SIG-M5 (cell line): ENCODE measurements around the gene CAMK1.

ENCODE experiments used
- DNase-seq: peaks from one replicate; lab custom pipeline; 2025; lab: John Stamatoyannopoulos, UW

CAMK1 gene

DNA sequence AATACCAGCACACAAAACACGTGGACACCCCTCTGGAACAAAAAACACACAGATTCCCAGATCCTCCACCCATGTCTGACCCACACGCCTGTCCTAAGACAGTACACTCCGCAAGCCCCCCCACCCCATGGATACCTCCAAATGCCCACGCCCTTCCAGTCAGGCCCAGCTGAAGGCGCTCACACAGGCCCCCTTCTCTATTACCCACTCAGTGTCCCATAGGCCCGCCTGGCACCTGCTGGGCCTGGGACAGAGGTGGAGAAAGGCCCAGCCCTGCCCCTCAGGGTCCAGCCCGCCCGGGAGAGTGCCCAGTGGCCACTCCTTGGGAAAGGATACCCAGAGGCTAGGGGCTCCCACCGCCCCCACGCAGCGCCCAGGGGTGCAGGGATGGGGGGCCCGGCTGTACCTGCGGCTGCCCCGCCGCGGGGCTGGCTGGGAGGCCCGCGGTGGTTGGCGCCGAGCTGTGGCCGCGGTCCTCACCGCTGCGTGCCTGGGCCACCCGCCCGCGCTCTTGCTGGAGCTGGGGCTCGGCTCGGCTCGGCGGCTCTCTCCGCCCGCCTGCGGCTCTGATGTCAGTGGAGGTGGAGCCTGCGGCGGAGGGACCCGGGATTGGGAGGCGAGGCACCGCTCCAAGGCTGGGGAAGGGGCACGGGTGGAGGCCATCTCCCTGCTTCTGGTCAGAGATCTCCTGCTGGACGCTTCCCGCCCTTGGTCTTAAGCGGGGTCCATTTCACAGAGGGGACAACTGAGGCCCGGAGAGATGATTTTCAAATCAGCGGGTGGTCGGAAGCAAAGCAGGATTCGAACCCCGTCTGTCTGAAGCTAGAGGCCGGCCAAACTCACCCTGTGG lies at the start of gene CAMK1:
TSS of gene CAMK1 (minus strand) at position 522 of the 850 bp plus-strand sequence. CDS start 2,198 bp downstream, outside the sequence.
- no peak for DNase-seq

DNA sequence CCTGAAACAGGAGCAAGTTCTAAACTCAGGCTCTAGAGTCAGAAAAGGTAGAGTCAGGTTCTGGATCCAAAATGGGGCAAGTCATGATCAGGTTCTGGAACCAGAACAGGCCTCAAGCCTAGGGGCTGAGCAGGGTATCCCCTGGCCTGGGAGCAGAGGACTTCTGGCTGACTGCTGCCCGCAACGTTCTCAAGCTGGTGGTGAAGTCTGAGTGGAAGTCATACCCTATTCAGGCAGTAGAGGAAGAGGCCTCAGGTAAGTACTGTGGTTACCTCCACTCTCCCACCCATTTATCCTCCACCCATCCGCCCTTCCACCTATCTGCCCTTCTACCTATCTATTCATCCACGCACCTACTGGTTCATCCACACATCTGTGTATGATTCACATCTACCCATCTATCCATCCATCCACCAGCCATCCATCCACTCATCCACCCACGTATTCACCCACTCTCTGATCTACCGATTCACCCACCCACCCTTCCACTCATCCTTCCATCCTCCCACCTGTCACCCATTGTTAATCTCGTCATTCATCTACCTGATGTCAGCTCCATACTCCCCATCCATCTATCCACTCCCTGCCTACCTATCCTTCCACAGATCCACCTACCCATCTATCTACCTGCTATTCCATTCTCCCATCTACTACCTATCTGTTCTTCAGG lies 49.1 kb upstream of the CAMK1 start:
- DNase-seq = no peak

DNA sequence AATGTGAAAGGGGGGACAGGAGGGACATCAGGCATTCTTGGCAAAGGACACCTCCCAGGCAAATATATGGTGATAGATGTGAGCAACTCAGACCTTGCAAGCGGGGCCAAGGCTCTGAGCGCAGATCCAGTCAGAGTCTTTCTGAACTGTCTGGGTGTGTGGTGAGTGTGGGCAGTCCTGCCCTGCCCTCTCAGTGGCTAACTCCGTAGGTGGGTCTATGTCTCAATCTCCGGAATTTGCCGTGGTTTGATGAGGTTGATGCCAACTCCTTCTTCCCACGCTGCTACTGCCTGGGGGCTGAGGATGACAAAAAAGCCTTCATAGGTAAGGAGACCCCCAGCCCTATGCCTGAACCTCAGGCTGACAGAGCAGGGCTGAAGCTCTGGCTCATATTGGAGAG lies 47.7 kb upstream of the CAMK1 start:
- no peak for DNase-seq

DNA sequence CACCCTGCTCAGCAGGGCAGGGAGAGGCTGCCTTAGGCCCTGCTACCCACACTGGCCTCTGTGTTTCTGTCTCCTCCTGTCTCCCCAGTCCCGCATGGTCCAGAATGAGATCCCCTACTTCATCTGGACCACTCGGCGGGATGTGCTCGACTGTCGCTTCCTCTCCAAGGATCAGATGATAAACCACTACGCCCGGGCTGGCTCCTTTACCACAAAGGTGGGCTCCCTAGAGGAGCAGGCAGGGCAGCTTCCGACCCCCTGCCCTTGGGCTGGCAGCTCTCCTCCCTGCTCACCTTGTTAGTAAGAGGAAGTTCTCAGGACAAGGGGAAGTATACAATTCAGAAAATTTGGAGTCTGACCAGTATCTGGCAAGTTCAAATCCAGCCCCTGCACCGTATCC lies 46.2 kb upstream of the CAMK1 start:
- DNase-seq = no peak

DNA sequence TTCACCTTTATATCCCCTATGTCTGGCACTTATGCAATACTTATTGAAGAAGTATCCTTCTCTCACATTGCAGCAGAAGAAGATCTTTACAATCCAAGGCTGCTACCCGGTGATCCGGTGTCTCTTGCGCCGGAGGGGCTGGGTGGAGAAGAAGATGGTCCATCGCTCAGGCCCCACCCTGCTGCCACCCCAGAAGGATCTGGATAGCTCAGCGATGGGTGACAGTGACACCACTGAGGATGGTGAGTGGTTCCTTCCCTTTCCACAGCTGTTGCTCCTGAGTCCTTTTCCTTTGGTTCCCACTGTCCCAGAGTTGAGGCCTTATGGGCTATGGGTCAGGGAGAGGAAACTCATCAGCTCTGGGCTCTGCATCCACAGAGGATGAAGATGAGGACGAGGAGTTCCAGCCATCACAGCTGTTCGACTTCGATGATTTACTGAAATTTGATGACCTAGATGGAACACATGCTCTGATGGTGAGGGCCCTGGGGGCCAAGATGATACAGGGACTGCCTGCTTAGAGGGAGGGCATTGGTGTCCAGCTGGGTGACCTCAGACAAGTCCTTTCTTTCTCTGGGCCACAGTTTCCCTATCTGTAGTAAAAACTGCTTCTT lies 43.2 kb upstream of the CAMK1 start:
- DNase-seq = no peak

DNA sequence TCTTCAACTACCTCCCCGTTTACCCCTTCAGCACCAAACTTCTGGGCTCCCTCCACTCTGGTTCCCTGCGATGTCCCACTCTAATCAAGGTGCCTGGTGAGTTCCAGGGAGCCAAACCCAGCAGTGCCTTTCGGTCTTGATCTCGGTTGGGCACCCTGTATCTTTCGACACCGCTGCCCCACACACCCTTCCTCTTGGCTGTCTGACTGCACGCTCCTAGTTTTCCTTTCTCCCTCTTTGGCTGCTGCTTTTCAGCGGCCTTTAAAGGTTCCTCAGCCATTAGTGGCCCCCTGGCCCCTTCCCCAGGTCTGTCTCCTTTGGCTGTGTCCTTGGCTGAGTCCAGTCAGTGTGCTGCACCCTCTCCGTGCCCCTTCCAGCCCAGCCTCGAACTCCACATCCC lies 41.1 kb upstream of the CAMK1 start:
- no peak for DNase-seq

DNA sequence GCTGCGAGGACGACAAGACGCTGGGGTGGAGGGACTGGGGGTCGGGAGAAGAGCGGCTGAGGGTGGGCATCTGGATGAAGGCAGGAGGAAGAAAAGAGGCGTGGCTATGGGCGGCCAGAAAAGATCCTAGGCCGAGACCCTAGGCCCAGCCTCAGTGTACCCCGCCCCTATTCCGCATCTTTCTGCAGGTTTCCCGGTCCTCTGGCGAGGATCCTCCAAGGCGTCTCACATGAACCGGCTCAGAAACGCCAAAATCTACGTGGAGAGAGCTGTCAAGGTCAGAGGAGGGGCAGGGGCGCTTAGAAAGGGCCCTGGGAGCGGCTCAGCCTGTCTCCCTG lies 40.7 kb upstream of the CAMK1 start:
- DNase-seq = no peak

DNA sequence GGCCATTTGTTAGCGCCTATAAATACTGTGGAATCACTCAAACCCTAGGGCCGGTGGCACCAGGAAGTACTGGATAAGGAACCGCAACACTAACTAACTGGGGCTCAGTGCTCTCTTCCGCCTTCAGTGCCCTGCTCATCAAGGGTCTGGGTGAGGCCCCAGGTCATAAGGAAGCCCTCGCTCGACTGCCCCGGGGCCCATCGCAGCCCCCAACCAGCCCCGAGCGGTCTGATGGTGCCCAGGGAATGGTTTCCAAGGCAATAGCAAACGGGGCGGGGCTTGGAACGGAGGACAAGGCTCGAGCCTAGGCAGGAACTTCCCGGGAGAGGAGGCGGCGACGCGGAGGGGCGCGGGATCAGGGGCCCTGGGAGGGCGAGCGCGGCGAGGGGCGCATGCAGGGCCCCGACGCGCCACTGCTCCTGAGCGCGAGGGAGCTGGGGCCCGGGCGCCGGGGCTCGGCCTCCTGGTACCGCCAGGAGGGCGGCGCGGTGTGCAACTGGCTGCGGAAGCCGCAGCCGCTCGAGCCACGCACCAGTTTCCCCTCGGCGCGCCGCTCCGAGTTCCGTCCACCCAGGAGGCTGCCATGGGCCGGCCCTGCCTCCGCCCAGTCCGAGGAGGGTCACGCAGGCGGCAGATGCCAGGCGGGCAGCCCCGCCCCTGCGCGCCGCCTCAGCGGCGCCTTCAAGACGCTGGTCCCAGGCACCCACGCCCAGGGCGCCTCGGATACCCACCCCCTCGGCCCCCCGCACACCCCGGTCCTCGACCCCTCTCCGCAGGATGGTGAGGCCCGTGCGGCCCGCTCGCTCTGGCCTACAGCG lies 40.1 kb upstream of the CAMK1 start, which contains the start of gene TTLL3:
TSS of gene TTLL3 (plus strand) at position 648 of the 818 bp plus-strand sequence. CDS start 400 bp downstream, outside the sequence.
- no peak for DNase-seq

DNA sequence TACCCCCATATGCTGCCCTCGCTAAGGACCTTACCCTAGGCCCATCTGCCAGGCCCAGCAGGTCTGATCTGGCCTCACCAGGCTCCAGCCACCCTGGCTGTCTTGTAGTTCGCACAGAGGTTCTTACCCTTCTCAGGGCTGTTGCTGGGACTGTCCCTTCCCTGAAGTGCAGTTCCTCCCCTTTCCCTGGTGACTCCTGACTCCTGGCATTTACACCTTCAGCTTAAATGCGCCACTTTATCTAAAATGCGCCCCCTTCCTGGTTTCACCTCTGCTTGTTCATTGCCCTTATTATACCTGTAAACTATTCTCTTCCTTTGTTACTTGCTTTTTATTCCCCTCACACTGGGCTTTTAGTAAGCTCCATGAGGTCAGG lies 39.5 kb upstream of the CAMK1 start:
- DNase-seq = no peak

DNA sequence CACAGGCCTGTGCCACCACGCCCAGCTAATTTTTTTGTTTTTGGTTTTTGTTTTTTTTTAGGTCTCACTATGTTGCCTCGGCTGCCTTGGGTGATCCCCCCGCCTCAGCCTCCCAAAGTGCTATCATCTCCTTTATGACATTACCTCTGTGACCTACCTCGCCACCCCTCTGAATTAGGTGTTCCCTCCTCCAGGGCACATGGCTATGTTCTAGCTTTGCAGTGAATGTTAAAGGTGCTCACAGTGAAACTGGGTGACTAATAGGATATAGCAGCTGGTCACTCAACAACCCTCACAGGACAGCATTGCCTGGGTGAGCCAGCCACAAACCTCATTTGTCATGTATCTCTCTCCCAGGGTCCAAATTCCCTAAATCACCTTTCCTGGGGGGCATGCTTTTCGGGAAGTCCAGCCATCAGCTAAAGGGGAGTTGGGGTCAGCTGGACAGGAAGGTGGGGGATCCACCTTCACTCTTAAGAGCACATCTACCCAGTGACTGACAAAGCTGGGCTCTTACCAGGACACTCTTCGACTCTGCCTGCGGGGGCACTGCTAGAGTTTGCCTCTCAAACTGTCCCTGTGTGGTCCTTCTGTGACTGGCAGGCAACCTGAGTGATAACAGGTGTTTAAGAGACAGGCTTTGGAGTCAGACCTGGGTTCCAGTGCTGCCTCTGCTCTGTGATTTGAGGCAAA lies 38.7 kb upstream of the CAMK1 start:
- DNase-seq = no peak

DNA sequence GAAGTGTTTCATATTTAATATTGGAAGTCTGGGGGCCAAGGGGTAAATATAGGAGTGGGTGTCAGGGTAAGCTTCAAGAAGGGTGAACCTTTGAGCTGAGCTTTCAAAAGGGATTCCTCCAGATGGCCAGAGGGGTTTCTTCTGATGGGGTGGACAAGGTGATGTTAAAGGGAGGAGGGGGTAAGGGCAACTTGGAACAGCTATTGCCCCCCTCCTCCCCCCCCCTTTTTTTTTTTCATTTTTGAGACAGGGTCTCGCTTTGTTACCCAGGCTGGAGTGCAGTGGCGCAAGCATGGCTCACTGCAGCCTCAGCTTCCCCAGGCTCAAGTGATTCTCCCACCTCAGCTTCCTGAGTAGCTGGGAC lies 38.2 kb upstream of the CAMK1 start:
- DNase-seq = no peak

DNA sequence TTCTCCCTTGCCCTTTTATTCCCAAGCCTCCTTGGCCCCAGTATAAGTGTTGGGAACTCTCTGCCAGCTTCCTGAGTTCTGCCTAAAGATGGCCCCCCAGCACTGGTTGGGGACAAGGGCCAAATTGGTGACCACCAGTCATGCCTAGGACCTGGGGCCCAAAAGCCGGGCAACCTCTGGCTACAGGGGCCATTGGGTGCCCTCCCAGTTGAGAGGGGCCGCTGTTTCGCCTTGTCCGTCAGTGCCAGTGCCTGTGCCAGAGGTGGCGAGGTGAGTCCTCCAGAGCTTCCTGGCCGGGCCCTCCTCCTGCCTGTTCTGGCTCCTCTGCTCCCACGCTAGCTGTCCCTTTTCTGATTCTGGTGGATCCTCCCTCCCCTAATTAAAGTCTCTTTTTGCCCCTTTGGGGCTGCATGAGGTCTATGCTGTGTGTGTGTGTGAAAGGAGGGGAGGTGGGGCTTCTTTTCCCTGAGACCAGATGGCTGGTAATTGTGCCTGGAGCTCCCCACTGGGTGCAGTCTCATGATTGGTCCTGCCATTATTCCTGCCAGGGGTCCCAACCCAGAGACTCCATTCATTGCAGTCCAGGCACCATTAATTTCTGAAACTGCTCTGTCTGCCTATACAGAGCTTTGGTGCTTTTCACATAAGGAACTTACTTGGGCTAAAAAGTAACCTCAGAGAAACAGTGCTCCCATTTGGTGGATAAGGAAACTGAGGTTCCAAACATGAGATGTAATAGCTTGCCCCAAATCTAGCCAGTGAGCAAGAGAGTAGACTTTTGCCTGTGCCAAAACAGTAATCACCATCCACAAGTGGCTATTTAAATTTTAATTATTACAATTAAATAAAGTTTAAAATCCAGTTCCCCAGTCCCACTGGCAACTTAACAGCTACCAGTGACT lies 37.2 kb upstream of the CAMK1 start:
- no peak for DNase-seq

DNA sequence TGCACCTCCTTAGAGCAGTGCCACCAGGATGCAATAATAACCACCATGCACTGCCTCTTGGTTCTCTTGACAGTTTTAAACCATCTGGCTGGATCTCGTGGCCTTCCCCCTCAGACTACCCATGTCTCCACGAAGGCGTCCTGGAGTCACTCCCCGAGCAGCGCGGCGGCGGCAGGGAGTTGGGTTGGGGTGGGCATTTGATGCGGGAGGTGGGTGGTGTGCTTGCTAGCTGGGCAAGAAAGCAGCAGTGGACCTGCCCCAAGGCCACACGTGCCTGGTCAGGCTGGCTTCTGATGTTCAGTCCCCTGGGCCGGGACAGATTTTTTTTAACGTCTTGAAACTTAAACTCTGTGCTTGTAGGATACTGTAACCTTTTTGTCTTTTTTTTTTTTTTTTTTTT lies 36.4 kb upstream of the CAMK1 start:
- DNase-seq = no peak

DNA sequence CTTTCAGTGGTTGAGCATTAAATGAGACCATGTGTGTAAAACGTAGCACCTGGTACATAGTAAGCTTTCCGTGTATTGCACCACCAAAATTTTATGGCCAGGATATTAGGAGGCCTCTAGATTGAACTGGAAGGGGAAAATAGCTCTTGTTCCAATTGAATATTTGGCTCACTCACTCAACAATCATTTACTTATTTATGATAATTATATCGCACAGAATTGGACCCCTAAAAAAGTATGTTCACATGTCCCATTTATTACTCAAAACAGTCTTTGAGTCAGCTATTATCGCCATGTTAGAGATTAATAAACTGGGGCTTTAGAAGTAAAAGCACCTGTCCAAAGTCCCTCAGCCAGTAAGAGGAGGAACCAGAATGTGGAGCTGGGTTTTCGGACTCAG lies 35.2 kb upstream of the CAMK1 start:
- DNase-seq = no peak

DNA sequence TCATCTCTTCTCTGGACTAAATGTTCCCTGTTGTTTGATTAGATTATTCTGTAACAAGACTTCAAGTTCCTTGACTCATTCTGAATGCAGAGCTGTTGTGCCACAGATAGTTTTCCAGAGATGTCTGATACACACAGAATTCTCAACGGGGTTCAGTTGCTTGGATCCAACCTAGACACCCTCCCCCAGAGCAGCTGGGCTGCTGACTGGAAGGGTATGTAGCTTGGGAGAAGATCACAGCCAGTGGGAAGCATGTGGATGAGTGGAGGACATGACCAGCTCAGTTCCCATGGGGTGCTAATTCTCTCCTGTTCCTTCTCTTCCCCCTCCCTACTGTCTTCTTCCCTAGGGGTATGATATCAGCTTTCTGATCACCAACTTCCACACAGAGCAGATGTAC lies 33.7 kb upstream of the CAMK1 start:
- DNase-seq = no peak

DNA sequence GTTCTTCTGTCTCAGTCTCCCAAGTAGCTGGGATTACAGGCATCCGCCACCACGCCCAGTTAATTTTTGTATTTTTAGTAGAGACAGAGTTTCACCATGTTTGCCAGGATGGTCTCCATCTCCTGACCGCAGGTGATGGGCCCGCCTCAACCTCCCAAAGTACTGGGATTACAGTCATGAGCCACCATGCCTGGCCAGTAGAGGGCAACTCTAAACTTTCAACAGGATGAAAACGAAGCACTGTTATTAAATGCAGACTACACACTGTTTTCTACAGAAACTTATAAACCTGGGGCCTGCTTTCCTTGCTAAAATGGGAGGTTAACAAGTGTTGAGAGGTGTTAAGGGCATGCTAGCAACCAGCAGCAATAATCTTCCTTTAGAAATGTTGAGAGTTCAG lies 30.8 kb upstream of the CAMK1 start:
- no peak for DNase-seq

DNA sequence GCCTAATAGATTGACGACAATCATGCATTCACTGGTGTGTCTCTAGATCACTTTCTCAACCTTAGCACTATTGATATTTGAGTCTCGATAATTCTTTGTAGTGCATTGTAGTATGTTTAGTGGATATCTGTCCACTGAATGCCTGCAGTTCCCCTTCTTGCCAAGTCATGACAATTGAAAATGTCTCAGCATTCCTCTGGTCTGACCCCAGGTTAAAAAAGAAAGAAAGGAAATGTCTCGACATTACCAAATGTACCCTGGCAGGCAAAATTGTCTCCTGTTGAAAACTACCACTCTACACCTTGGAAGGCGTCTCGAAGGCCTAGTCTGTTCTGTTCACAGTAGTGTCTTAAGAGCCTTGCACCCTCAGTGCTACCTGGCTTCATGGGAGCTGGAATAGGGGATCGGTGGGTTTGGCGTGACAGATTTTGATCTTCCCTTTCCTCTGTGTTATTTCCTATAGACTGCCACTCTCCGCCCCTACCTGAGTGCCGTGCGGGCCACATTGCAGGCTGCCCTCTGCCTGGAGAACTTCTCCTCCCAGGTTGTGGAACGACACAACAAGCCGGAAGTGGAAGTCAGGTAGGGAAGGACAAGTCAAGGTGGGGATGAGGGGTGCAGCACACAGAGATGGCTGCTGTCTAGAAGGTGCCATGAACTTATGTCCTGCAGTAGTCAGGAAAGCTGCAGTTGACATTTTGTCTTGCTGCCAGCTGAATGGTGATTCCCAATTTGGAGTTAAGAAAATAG lies 27.6 kb upstream of the CAMK1 start:
- no peak for DNase-seq

DNA sequence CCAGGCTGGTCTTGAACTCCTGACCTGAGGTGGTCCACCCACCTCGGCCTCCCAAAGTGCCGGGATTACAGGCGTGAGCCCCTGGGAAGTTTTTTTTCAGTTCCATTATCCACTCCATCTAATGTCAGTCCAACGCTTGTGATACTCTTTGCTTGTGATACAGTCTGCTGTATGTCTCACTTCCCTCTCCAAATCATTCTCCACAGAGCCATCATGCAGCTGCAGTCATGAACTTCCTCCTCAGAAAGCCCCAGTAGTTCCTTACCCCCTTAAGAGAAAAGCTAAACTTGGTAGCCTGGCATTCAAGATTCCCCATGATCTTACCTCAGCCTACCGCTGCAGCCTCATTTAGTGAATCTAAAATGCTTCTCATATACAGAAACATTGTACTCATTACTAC lies 25.5 kb upstream of the CAMK1 start:
- DNase-seq = peak; percentile 41

DNA sequence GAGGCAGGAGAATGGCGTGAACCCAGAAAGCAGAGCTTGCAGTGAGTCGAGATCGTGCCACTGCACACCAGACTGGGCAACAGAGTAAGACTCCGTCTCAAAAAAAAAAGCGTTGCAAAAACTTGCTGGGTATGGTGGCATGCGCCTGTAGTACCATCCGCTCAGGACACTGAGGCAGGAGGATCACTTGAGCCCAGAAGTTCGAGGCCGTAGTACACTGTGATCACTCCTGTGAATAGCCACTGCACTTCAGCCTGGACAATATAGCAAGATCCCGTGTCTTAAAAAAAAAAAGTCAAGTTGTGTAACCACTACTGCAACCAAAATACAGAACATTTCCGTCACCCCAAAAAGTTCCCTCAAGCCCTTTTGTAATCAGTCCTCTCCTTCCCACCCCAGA lies 24.7 kb upstream of the CAMK1 start:
- no peak for DNase-seq

DNA sequence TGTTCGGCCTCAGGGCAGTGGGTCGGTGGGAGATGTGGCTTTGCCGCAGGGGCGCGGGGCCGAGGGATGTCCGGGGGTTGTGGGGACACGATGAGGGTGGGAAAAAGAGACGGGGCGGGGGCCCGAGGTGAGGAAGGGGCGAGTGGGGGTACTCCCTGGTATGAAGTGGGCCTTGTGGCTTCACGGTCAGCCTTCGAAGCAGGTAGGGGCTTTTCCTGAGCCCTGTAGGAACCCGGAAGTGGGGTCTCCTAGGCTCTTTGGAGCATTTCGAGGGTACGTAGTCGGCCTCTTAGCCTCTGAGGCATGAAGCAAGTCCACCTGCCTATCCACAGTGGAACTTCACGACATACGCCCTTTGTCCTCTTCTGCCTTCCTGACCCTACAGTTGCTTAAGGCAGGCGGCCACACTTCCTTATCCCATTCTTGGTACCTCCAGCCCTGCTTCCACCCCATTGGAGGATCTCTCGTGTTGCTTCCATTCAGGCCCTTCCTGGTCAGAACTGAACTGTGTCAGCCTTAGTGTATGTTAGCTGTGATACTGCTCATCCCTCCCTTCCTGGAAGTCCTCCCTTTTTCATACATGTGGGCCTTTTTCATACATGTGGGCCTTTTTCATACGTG lies 23.5 kb upstream of the CAMK1 start:
- no peak for DNase-seq
